ENCODE measurements around the gene UNC80. TPM values are rescaled to one million over a fixed set of nuclear protein-coding genes. Genes with fewer than 3 reads are reported as not detected.

Gene UNC80
- total RNA-seq, 1 experiment from 2014 or later, result 0.48 TPM

DNA sequence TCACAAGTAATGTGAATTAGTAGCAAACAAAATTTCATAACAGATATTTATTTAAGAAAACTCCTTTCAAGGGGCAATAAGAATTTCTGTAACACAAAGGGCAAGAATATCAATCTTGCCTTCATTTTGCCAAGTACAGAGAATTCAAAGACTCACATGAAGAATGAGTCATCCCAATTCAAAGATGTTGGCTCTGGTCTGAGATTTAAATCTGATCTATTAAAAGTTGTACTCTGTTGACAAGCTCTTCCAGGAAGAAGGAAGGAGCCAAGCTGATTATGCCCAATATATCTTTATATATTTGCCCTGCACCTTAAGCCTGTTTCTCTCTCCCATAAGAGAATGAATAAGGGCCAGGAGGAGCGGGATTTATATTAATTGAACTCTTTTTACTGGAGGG, 174.9 kb downstream of the UNC80 start (continued):
- TF ChIP-seq, protein P1, sequence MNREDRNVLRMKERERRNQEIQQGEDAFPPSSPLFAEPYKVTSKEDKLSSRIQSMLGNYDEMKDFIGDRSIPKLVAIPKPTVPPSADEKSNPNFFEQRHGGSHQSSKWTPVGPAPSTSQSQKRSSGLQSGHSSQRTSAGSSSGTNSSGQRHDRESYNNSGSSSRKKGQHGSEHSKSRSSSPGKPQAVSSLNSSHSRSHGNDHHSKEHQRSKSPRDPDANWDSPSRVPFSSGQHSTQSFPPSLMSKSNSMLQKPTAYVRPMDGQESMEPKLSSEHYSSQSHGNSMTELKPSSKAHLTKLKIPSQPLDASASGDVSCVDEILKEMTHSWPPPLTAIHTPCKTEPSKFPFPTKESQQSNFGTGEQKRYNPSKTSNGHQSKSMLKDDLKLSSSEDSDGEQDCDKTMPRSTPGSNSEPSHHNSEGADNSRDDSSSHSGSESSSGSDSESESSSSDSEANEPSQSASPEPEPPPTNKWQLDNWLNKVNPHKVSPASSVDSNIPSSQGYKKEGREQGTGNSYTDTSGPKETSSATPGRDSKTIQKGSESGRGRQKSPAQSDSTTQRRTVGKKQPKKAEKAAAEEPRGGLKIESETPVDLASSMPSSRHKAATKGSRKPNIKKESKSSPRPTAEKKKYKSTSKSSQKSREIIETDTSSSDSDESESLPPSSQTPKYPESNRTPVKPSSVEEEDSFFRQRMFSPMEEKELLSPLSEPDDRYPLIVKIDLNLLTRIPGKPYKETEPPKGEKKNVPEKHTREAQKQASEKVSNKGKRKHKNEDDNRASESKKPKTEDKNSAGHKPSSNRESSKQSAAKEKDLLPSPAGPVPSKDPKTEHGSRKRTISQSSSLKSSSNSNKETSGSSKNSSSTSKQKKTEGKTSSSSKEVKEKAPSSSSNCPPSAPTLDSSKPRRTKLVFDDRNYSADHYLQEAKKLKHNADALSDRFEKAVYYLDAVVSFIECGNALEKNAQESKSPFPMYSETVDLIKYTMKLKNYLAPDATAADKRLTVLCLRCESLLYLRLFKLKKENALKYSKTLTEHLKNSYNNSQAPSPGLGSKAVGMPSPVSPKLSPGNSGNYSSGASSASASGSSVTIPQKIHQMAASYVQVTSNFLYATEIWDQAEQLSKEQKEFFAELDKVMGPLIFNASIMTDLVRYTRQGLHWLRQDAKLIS (CRISPR knock-in tag; IDR thresholded peaks at IDR 0.05; ENCODE audit: borderline replicate concordance), result no peak
- TF ChIP-seq RELA (CRISPR knock-in tag; IDR thresholded peaks at IDR 0.05; ENCODE audit: borderline replicate concordance) (no peak), ZNF671 (CRISPR knock-in tag; IDR thresholded peaks at IDR 0.05) (no peak)

DNA sequence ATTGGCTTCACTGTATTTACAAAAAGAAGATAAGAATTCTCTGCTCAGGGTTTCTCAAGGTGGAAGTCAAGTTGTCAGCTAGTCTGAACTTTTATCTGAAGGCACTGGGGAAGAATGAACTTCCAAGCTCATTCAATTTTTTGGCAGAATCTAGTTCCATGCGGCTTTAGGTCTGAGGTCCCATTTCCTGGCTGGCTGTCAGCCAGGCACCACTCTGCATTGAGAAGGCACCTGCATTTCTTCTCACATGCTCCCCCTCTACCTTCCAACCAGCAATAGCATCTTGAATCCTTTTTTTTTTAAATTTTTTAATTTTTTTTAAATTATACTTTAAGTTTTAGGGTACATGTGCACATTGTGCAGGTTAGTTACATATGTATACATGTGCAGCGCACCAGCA, 184.6 kb downstream of the UNC80 start:
- H3K4me3 Mint-ChIP-seq, result no peak overlapping the region
- H3K27me3 Mint-ChIP-seq (ENCODE audit: low read depth), result peaks cover 52% of the 10 kb centered on the region
- ChIA-PET POLR2A (no interaction called here), CTCF (interaction anchor here (0.6 kb wide), 1 partner anchor 534 kb away, joined by 3 read pairs; no protein-coding TSS in a partner anchor)
- DNase-seq (ENCODE audit: low spot score), result no peak
- no peak for ATAC-seq
- no peak for TF ChIP-seq ZNF423 (CRISPR knock-in tag; IDR thresholded peaks at IDR 0.05)
- TF ChIP-seq, protein P2, sequence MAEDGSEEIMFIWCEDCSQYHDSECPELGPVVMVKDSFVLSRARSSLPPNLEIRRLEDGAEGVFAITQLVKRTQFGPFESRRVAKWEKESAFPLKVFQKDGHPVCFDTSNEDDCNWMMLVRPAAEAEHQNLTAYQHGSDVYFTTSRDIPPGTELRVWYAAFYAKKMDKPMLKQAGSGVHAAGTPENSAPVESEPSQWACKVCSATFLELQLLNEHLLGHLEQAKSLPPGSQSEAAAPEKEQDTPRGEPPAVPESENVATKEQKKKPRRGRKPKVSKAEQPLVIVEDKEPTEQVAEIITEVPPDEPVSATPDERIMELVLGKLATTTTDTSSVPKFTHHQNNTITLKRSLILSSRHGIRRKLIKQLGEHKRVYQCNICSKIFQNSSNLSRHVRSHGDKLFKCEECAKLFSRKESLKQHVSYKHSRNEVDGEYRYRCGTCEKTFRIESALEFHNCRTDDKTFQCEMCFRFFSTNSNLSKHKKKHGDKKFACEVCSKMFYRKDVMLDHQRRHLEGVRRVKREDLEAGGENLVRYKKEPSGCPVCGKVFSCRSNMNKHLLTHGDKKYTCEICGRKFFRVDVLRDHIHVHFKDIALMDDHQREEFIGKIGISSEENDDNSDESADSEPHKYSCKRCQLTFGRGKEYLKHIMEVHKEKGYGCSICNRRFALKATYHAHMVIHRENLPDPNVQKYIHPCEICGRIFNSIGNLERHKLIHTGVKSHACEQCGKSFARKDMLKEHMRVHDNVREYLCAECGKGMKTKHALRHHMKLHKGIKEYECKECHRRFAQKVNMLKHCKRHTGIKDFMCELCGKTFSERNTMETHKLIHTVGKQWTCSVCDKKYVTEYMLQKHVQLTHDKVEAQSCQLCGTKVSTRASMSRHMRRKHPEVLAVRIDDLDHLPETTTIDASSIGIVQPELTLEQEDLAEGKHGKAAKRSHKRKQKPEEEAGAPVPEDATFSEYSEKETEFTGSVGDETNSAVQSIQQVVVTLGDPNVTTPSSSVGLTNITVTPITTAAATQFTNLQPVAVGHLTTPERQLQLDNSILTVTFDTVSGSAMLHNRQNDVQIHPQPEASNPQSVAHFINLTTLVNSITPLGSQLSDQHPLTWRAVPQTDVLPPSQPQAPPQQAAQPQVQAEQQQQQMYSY (CRISPR knock-in tag; IDR thresholded peaks at IDR 0.05), result no peak
- TF ChIP-seq TEAD4 (CRISPR knock-in tag; IDR thresholded peaks at IDR 0.05), result no peak
- H3K4me1 Mint-ChIP-seq, result peaks cover 23% of the 10 kb centered on the region
- H3K27ac Mint-ChIP-seq, result no peak overlapping the region
- H3K36me3 Mint-ChIP-seq, result peaks cover 8% of the 10 kb centered on the region; the same call in 1 of the 2 replicates
- H3K9me3 Mint-ChIP-seq, result peaks cover 10% of the 10 kb centered on the region

DNA sequence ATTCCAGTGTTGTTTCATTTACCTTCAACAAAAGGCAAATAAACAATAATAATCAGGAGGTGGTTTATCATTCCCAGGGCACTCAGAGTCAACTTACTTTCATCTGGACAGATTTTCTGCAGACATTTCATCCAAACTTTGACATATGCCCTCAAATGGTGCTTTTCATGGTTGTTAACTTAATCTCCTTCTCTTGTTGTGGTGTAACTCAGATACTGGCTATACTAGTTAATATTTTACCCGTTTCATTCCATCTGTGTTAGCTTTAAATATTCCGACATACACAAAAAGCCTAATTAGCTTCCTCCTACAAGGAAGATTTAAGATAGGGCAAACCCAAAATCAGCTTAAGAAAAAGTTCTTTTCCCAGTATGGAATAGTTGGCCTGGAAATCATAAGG, 186.4 kb downstream of the UNC80 start:
- ATAC-seq (no peak), DNase-seq (ENCODE audit: low spot score) (no peak)
- peaks cover 23% of the 10 kb centered on the region for H3K4me1 Mint-ChIP-seq
- POLR2A ChIA-PET, result no interaction called here
- H3K9me3 Mint-ChIP-seq, result no peaks in the 10 kb centered on the region
- no peak overlapping the region for H3K4me3 Mint-ChIP-seq
- CTCF ChIA-PET, result interaction anchor here (1.7 kb wide), 1 partner anchor 624 kb away, joined by 4 read pairs; no protein-coding TSS in a partner anchor
- peaks cover 67% of the 10 kb centered on the region for H3K27me3 Mint-ChIP-seq (ENCODE audit: low read depth)
- no peaks in the 10 kb centered on the region for H3K36me3 Mint-ChIP-seq
- H3K27ac Mint-ChIP-seq, result no peak overlapping the region
- TF ChIP-seq, protein P3, sequence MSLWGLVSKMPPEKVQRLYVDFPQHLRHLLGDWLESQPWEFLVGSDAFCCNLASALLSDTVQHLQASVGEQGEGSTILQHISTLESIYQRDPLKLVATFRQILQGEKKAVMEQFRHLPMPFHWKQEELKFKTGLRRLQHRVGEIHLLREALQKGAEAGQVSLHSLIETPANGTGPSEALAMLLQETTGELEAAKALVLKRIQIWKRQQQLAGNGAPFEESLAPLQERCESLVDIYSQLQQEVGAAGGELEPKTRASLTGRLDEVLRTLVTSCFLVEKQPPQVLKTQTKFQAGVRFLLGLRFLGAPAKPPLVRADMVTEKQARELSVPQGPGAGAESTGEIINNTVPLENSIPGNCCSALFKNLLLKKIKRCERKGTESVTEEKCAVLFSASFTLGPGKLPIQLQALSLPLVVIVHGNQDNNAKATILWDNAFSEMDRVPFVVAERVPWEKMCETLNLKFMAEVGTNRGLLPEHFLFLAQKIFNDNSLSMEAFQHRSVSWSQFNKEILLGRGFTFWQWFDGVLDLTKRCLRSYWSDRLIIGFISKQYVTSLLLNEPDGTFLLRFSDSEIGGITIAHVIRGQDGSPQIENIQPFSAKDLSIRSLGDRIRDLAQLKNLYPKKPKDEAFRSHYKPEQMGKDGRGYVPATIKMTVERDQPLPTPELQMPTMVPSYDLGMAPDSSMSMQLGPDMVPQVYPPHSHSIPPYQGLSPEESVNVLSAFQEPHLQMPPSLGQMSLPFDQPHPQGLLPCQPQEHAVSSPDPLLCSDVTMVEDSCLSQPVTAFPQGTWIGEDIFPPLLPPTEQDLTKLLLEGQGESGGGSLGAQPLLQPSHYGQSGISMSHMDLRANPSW (CRISPR knock-in tag; conservative IDR thresholded peaks at IDR 0.05; ENCODE audit: low read depth), result no peak
- TF ChIP-seq IRF2 (CRISPR knock-in tag; IDR thresholded peaks at IDR 0.05; ENCODE audit: borderline replicate concordance, low read depth) (no peak), ZNF671 (CRISPR knock-in tag; IDR thresholded peaks at IDR 0.05) (no peak), ETV6 (CRISPR knock-in tag; IDR thresholded peaks at IDR 0.05) (no peak), CBFB (CRISPR knock-in tag; IDR thresholded peaks at IDR 0.05; ENCODE audit: low read depth) (no peak), TEAD4 (CRISPR knock-in tag; IDR thresholded peaks at IDR 0.05) (no peak), ZNF317 (CRISPR knock-in tag; IDR thresholded peaks at IDR 0.05; ENCODE audit: borderline replicate concordance, low read depth) (no peak)
- TF ChIP-seq, protein P4, sequence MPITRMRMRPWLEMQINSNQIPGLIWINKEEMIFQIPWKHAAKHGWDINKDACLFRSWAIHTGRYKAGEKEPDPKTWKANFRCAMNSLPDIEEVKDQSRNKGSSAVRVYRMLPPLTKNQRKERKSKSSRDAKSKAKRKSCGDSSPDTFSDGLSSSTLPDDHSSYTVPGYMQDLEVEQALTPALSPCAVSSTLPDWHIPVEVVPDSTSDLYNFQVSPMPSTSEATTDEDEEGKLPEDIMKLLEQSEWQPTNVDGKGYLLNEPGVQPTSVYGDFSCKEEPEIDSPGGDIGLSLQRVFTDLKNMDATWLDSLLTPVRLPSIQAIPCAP (CRISPR knock-in tag; IDR thresholded peaks at IDR 0.05), result no peak
- TF ChIP-seq, protein P5, sequence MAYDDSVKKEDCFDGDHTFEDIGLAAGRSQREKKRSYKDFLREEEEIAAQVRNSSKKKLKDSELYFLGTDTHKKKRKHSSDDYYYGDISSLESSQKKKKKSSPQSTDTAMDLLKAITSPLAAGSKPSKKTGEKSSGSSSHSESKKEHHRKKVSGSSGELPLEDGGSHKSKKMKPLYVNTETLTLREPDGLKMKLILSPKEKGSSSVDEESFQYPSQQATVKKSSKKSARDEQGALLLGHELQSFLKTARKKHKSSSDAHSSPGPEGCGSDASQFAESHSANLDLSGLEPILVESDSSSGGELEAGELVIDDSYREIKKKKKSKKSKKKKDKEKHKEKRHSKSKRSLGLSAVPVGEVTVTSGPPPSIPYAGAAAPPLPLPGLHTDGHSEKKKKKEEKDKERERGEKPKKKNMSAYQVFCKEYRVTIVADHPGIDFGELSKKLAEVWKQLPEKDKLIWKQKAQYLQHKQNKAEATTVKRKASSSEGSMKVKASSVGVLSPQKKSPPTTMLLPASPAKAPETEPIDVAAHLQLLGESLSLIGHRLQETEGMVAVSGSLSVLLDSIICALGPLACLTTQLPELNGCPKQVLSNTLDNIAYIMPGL (CRISPR knock-in tag; IDR thresholded peaks at IDR 0.05), result no peak
- TF ChIP-seq, protein P6, sequence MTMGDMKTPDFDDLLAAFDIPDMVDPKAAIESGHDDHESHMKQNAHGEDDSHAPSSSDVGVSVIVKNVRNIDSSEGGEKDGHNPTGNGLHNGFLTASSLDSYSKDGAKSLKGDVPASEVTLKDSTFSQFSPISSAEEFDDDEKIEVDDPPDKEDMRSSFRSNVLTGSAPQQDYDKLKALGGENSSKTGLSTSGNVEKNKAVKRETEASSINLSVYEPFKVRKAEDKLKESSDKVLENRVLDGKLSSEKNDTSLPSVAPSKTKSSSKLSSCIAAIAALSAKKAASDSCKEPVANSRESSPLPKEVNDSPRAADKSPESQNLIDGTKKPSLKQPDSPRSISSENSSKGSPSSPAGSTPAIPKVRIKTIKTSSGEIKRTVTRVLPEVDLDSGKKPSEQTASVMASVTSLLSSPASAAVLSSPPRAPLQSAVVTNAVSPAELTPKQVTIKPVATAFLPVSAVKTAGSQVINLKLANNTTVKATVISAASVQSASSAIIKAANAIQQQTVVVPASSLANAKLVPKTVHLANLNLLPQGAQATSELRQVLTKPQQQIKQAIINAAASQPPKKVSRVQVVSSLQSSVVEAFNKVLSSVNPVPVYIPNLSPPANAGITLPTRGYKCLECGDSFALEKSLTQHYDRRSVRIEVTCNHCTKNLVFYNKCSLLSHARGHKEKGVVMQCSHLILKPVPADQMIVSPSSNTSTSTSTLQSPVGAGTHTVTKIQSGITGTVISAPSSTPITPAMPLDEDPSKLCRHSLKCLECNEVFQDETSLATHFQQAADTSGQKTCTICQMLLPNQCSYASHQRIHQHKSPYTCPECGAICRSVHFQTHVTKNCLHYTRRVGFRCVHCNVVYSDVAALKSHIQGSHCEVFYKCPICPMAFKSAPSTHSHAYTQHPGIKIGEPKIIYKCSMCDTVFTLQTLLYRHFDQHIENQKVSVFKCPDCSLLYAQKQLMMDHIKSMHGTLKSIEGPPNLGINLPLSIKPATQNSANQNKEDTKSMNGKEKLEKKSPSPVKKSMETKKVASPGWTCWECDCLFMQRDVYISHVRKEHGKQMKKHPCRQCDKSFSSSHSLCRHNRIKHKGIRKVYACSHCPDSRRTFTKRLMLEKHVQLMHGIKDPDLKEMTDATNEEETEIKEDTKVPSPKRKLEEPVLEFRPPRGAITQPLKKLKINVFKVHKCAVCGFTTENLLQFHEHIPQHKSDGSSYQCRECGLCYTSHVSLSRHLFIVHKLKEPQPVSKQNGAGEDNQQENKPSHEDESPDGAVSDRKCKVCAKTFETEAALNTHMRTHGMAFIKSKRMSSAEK (CRISPR knock-in tag; IDR thresholded peaks at IDR 0.05; ENCODE audit: borderline replicate concordance), result no peak

All from WTC11 (cell line).